Mammary epithelial cell (primary cell): ENCODE measurements around the gene COL20A1.

ENCODE experiments used
- CTCF ChIP-seq, 2 donors: IDR thresholded peaks in 1 of 2; conservative IDR thresholded peaks in 1 of 2; 2 replicates each; pipeline ENCODE4 v1.5.1; 2011 to 2012; ENCODE audit warnings: inconsistent platforms in 2 of 2, low read length in 2 of 2, mild to moderate bottlenecking in 2 of 2, control low read depth in 1 of 2, low read depth in 1 of 2; ENCODE audit not compliant: insufficient read depth in 1 of 2; ENCODE audit errors: extremely low read depth in 1 of 2
- EZH2 ChIP-seq: IDR thresholded peaks from 2 replicates; pipeline ENCODE4 v1.6.1; 2012; ENCODE audit warnings: low read length, inconsistent platforms, borderline replicate concordance

- no peak for TF ChIP-seq CTCF (conservative IDR thresholded peaks at IDR 0.05 in 1 of 2, IDR thresholded peaks at IDR 0.05 in 1 of 2; ENCODE audit: extremely low read depth in 1 of 2, insufficient read depth in 1 of 2, low read depth in 1 of 2, low read length in 2 of 2)
- no peak for TF ChIP-seq EZH2
These were observed 33.1 kb upstream of the COL20A1 start for GRCh38 chr20:63259734-63260460.
